Tibial nerve (tissue), 4 donors: ENCODE results near the gene NCK2.

Source experiments
- CTCF ChIP-seq, 5 experiments: fragments of 200-600 bp in 3 of 5; fragments of 450-650 bp in 2 of 5; sonication (generic) in 3 of 5; IDR thresholded peaks; one replicate each; pipeline ENCODE4 v1.5.1; 2016 to 2019; ENCODE audit warnings: antibody characterized with exemption in 5 of 5, mild to moderate bottlenecking in 3 of 5, moderate library complexity in 2 of 5
- EP300 ChIP-seq, 2 donors: sonication (generic); formaldehyde crosslinking; IDR thresholded peaks; one replicate each; pipeline ENCODE4 v1.6.1; 2017; ENCODE audit warnings: antibody characterized with exemption in 2 of 2, mild to moderate bottlenecking in 1 of 2
- POLR2A ChIP-seq, 2 donors: fragments of 450-650 bp; IDR thresholded peaks; one replicate each; pipeline ENCODE4 v1.6.1; 2017; ENCODE audit warnings: antibody characterized with exemption in 2 of 2, mild to moderate bottlenecking in 2 of 2, moderate library complexity in 2 of 2

- TF ChIP-seq CTCF (IDR thresholded peaks at IDR 0.05) = no peak
- TF ChIP-seq EP300 (IDR thresholded peaks at IDR 0.05) = no peak
- TF ChIP-seq POLR2A (IDR thresholded peaks at IDR 0.05) = no peak
Measured at GRCh38 chr2:105862843-105863242, 118.1 kb downstream of the NCK2 start.
